ENCODE measurements around the gene CTDP1.

- no peak for TF ChIP-seq ISL1 (CRISPR knock-in tag; IDR thresholded peaks at IDR 0.05)
- TF ChIP-seq, protein P1, sequence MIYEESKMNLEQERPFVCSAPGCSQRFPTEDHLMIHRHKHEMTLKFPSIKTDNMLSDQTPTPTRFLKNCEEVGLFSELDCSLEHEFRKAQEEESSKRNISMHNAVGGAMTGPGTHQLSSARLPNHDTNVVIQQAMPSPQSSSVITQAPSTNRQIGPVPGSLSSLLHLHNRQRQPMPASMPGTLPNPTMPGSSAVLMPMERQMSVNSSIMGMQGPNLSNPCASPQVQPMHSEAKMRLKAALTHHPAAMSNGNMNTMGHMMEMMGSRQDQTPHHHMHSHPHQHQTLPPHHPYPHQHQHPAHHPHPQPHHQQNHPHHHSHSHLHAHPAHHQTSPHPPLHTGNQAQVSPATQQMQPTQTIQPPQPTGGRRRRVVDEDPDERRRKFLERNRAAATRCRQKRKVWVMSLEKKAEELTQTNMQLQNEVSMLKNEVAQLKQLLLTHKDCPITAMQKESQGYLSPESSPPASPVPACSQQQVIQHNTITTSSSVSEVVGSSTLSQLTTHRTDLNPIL (CRISPR knock-in tag; IDR thresholded peaks at IDR 0.05; ENCODE audit: low read depth), result no peak
- TF ChIP-seq ZNF565 (CRISPR knock-in tag; conservative IDR thresholded peaks at IDR 0.05; ENCODE audit: low read depth), result no peak
- no peak for TF ChIP-seq CSDC2 (CRISPR knock-in tag; IDR thresholded peaks at IDR 0.05)
- TF ChIP-seq OSR1 (CRISPR knock-in tag; IDR thresholded peaks at IDR 0.05), result no peak
- TF ChIP-seq PPARA (CRISPR knock-in tag; IDR thresholded peaks at IDR 0.05; ENCODE audit: borderline replicate concordance), result no peak
- TF ChIP-seq ZFP3 (CRISPR knock-in tag; IDR thresholded peaks at IDR 0.05), result no peak
- TF ChIP-seq RARB (CRISPR knock-in tag; IDR thresholded peaks at IDR 0.05), result no peak
- no peak for TF ChIP-seq SNAI2 (CRISPR knock-in tag; IDR thresholded peaks at IDR 0.05)
- TF ChIP-seq GLIS3 (CRISPR knock-in tag; IDR thresholded peaks at IDR 0.05), result no peak
- TF ChIP-seq ESRRG (CRISPR knock-in tag; IDR thresholded peaks at IDR 0.05), result no peak
Measured at GRCh38 chr18:79692886-79693285, 13.3 kb downstream of the CTDP1 start.
